Measurements from ENCODE around the gene OR52E1.

The OR52E1 gene

DNA sequence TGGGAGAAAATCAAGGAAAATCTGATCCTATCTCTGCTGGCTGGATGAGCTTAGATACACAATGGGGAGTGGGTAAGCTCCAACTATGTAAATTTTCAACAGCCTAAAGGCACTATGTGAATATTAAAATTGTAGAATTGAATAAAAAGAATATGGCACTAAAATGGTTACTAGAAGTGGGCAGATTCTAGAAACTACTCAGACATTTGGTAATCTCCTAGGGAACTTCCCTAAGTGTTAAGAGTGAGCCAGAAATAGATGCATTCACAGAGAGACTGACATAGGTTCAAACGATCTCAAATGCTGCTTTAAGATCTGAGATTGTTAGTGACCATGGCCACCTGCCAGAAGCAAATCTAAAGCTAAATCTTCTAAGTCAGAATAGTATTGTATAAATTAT lies 4.3 kb upstream of the OR52E1 start:
- no peak overlapping the region for H3K4me3 ChIP-seq (ENCODE audit: low read depth, low read length)
- TF ChIP-seq, protein P1, sequence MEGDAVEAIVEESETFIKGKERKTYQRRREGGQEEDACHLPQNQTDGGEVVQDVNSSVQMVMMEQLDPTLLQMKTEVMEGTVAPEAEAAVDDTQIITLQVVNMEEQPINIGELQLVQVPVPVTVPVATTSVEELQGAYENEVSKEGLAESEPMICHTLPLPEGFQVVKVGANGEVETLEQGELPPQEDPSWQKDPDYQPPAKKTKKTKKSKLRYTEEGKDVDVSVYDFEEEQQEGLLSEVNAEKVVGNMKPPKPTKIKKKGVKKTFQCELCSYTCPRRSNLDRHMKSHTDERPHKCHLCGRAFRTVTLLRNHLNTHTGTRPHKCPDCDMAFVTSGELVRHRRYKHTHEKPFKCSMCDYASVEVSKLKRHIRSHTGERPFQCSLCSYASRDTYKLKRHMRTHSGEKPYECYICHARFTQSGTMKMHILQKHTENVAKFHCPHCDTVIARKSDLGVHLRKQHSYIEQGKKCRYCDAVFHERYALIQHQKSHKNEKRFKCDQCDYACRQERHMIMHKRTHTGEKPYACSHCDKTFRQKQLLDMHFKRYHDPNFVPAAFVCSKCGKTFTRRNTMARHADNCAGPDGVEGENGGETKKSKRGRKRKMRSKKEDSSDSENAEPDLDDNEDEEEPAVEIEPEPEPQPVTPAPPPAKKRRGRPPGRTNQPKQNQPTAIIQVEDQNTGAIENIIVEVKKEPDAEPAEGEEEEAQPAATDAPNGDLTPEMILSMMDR (IDR thresholded peaks at IDR 0.05; ENCODE audit: low read depth, low read length) = no peak
- TF ChIP-seq MYC (IDR thresholded peaks at IDR 0.05; ENCODE audit: low read depth, low read length) (no peak), POLR2A (IDR thresholded peaks at IDR 0.05; ENCODE audit: extremely low read depth, insufficient read length) (no peak)
- TF ChIP-seq, protein P2, sequence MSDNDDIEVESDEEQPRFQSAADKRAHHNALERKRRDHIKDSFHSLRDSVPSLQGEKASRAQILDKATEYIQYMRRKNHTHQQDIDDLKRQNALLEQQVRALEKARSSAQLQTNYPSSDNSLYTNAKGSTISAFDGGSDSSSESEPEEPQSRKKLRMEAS (IDR thresholded peaks at IDR 0.05; ENCODE audit: low read depth, low read length) = no peak
- no peak for DNase-seq (ENCODE audit: low read depth)

DNA sequence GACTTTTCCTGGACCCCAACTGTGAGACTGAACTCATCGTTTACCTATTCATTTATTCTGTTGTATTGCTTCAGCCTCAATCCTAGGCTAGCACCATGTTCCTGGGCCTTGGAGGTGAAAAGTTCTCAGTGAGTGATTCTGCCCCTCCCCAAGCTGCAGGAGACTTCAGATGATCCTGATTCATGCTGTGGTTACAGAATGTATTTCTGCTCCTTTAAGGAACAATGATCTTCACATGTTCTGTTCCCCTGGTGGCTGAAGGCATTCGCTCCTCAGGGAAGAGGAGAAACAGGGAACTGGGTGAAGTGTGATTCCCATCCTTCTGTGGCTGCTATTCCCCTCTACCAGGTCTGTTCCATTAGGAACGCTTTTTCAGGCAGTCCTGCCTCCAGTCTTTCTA lies 2.4 kb downstream of the OR52E1 start:
- TF ChIP-seq, protein P2 (IDR thresholded peaks at IDR 0.05; ENCODE audit: low read depth, low read length) = no peak
- TF ChIP-seq MYC (IDR thresholded peaks at IDR 0.05; ENCODE audit: low read depth, low read length) (no peak), POLR2A (IDR thresholded peaks at IDR 0.05; ENCODE audit: extremely low read depth, insufficient read length) (no peak)
- TF ChIP-seq, protein P1 (IDR thresholded peaks at IDR 0.05; ENCODE audit: low read depth, low read length) = no peak
- DNase-seq (ENCODE audit: low read depth) = no peak
- no peak overlapping the region for H3K4me3 ChIP-seq (ENCODE audit: low read depth, low read length)

DNA sequence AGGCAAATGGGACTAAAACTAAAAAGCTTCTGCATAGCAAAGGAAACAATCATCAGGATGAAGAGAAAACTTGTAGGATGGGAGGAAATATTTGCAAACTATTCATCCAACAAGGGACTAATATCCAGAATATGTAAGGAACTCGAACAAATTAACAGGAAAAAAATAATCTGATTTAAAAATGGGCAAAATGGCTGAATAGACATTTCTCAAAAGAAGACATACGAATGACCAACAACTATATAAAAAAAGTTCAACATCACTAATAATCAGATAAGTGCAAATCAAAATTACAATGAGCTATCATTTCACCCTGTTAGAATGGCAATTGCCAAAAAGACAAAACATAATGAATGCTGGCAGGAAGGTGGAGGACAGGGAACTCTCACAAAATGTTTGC lies 12.0 kb downstream of the OR52E1 start:
- TF ChIP-seq, protein P1 (IDR thresholded peaks at IDR 0.05; ENCODE audit: low read depth, low read length) = no peak
- TF ChIP-seq POLR2A (IDR thresholded peaks at IDR 0.05; ENCODE audit: extremely low read depth, insufficient read length) (no peak), MYC (IDR thresholded peaks at IDR 0.05; ENCODE audit: low read depth, low read length) (no peak)
- TF ChIP-seq, protein P2 (IDR thresholded peaks at IDR 0.05; ENCODE audit: low read depth, low read length) = no peak
- H3K4me3 ChIP-seq (ENCODE audit: low read depth, low read length) = no peak overlapping the region
- no peak for DNase-seq (ENCODE audit: low read depth)

DNA sequence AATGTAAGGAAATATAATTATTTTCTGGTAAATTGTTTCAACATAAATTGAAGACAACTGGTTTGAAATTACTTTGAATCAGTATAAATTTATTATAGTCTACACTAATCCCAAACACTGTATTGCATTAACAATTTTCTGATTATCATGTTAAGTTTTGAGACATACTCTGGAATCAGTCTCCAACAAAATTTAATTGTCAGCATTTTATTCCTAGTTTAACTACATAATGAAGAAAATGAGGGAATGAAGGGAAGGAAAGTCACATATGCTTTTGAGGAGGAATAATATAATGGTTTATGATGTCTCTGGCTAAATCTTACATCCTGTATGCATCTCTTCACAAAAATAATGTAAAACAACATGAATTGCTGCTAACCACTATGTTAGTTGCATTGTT lies 14.2 kb downstream of the OR52E1 start:
- TF ChIP-seq POLR2A (IDR thresholded peaks at IDR 0.05; ENCODE audit: extremely low read depth, insufficient read length) (no peak), MYC (IDR thresholded peaks at IDR 0.05; ENCODE audit: low read depth, low read length) (no peak)
- TF ChIP-seq, protein P2 (IDR thresholded peaks at IDR 0.05; ENCODE audit: low read depth, low read length) = no peak
- TF ChIP-seq, protein P1 (IDR thresholded peaks at IDR 0.05; ENCODE audit: low read depth, low read length) = no peak
- H3K4me3 ChIP-seq (ENCODE audit: low read depth, low read length) = no peak overlapping the region
- no peak for DNase-seq (ENCODE audit: low read depth)

DNA sequence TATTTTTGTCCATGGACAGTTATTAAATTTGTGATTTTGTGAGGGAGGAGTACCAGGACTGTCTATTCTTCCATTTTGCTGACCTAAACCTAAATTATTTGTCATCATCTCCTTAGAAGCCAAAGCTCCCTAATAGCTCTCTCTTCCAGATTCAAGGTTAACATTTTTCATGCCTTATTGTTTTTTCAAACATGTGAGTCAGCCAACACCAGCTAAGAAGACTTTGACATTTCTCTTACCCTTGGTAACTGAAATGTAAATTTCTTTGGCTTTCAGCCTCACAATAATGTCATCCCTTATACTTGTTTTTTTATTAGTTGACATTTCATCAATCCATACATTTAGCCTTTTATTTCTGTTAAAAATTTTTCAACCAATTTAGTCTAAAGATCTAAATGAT lies 19.2 kb downstream of the OR52E1 start:
- H3K4me3 ChIP-seq (ENCODE audit: low read depth, low read length) = no peak overlapping the region
- TF ChIP-seq MYC (IDR thresholded peaks at IDR 0.05; ENCODE audit: low read depth, low read length) (no peak), POLR2A (IDR thresholded peaks at IDR 0.05; ENCODE audit: extremely low read depth, insufficient read length) (no peak)
- TF ChIP-seq, protein P1 (IDR thresholded peaks at IDR 0.05; ENCODE audit: low read depth, low read length) = no peak
- TF ChIP-seq, protein P2 (IDR thresholded peaks at IDR 0.05; ENCODE audit: low read depth, low read length) = no peak
- no peak for DNase-seq (ENCODE audit: low read depth)

DNA sequence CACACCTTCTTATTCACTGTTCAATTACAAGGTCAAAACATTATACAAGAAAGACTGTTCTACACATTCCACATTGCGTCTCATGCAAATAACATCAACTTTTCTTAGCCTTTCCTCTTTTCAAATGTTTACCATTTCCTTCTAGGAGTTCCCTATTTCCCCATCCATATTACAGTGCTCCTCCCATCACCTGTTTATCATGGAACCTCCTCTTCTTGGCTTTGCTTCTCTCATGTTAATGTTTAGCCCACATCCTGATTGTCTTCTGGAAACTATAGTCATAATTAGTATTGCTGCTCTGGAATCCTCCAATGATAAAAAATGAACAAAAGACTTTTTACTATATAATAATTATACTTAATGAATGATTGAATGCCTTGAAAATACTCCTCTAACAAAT lies 21.3 kb downstream of the OR52E1 start:
- DNase-seq (ENCODE audit: low read depth) = no peak
- H3K4me3 ChIP-seq (ENCODE audit: low read depth, low read length) = no peak overlapping the region
- TF ChIP-seq MYC (IDR thresholded peaks at IDR 0.05; ENCODE audit: low read depth, low read length) = no peak
- TF ChIP-seq, protein P2 (IDR thresholded peaks at IDR 0.05; ENCODE audit: low read depth, low read length) = no peak
- TF ChIP-seq POLR2A (IDR thresholded peaks at IDR 0.05; ENCODE audit: extremely low read depth, insufficient read length) = no peak
- TF ChIP-seq, protein P1 (IDR thresholded peaks at IDR 0.05; ENCODE audit: low read depth, low read length) = no peak
